Keratinocyte (primary cell): Measurements from ENCODE around the gene CGREF1.

Experiments
- CTCF ChIP-seq, 3 experiments: IDR thresholded peaks in 1 of 3; conservative IDR thresholded peaks in 1 of 3; optimal IDR thresholded peaks in 1 of 3; 2 replicates in 2 of 3; 3 replicates in 1 of 3; pipeline versions ENCODE3 to v1.5.1; 2011; ENCODE audit warnings: low read length in 3 of 3, mild to moderate bottlenecking in 3 of 3, moderate library complexity in 2 of 3, control low read depth in 1 of 3, inconsistent platforms in 1 of 3; ENCODE audit not compliant: insufficient read depth in 2 of 3; ENCODE audit errors: extremely low read depth in 1 of 3
- EZH2 ChIP-seq: IDR thresholded peaks from one replicate; pipeline ENCODE4 v1.6.1; 2012; ENCODE audit warnings: inconsistent platforms, mild to moderate bottlenecking, low read length, moderate library complexity

GRCh38 chr2:27092696-27093429 is 26.1 kb downstream of the CGREF1 start:
- TF ChIP-seq CTCF (optimal IDR thresholded peaks at IDR 0.05 in 1 of 3, IDR thresholded peaks at IDR 0.05 in 1 of 3, conservative IDR thresholded peaks at IDR 0.05 in 1 of 3; ENCODE audit: extremely low read depth in 1 of 3, insufficient read depth in 2 of 3, low read length in 3 of 3) (no peak), EZH2 (no peak)
